Nephron (organoid): ENCODE results near the gene KCNQ5.
"Not testable (repeated sequence)": the region's sequence is repeated elsewhere in the genome, so short reads cannot be mapped to it uniquely, and the experiment has no call there.

Source experiments
- H3K27ac Mint-ChIP-seq, 3 experiments: 2 replicates each; pipeline ENCODE4 v1.8.0; 2020; ENCODE audit warnings: mixed read lengths in 3 of 3, mild to moderate bottlenecking in 2 of 3, moderate library complexity in 1 of 3
- H3K27me3 Mint-ChIP-seq: 2 replicates; pipeline ENCODE4 v1.8.0; 2021; ENCODE audit warnings: low read depth, mild to moderate bottlenecking, moderate library complexity, mixed read lengths
- H3K36me3 Mint-ChIP-seq: 2 replicates; pipeline ENCODE4 v1.8.0; 2020; ENCODE audit warnings: low read depth, mixed read lengths
- H3K4me1 Mint-ChIP-seq: 2 replicates; pipeline ENCODE4 v1.8.0; 2020; ENCODE audit warnings: mixed read lengths
- H3K4me3 Mint-ChIP-seq, 3 experiments: 2 replicates each; pipeline ENCODE4 v1.8.0; 2020; ENCODE audit warnings: mild to moderate bottlenecking in 3 of 3, mixed read lengths in 3 of 3, moderate library complexity in 2 of 3
- H3K9me3 Mint-ChIP-seq: 2 replicates; pipeline ENCODE4 v1.8.0; 2020; ENCODE audit warnings: mixed read lengths
- CTCF ChIP-seq, 3 experiments: fragments of 200-600 bp; sonication (generic); IDR thresholded peaks; one replicate each; pipeline ENCODE4 v1.5.0; 2021; ENCODE audit warnings: antibody characterized with exemption in 3 of 3; ENCODE audit not compliant: unreplicated experiment in 3 of 3

KCNQ5 gene

GRCh38 chr6:72621291-72622093 is at the start of gene KCNQ5:
KCNQ5 (plus strand) TSS chr6:72622064.
- Mint-ChIP-seq H3K27me3 (peaks cover 75% of the 10 kb centered on the region), H3K36me3 (no peaks in the 10 kb centered on the region), H3K4me3 (peak within 1 kb of the TSS; percentile 88 to 91 (median 88)), H3K9me3 (no peaks in the 10 kb centered on the region), H3K27ac (no peak within 1 kb of the TSS), H3K4me1 (peaks cover 17% of the 10 kb centered on the region)
- no peak for TF ChIP-seq CTCF (IDR thresholded peaks at IDR 0.05; ENCODE audit: unreplicated experiment in 3 of 3)

- no peak for TF ChIP-seq CTCF (IDR thresholded peaks at IDR 0.05; ENCODE audit: unreplicated experiment in 3 of 3)
- Mint-ChIP-seq H3K4me3 (no peak overlapping the region), H3K27me3 (no peaks in the 10 kb centered on the region), H3K36me3 (no peaks in the 10 kb centered on the region), H3K27ac (no peak overlapping the region), H3K4me1 (no peaks in the 10 kb centered on the region), H3K9me3 (peaks cover 7% of the 10 kb centered on the region)
Observed at GRCh38 chr6:72579865-72580264, 42.0 kb upstream of the KCNQ5 start.

- H3K4me3 Mint-ChIP-seq, result no peak overlapping the region
- peak overlapping the region in 1 of 3 experiments; percentile 2 for H3K27ac Mint-ChIP-seq
- peaks cover 7% of the 10 kb centered on the region for H3K9me3 Mint-ChIP-seq
- no peaks in the 10 kb centered on the region for H3K27me3 Mint-ChIP-seq
- no peaks in the 10 kb centered on the region for H3K4me1 Mint-ChIP-seq
- TF ChIP-seq CTCF (IDR thresholded peaks at IDR 0.05; ENCODE audit: unreplicated experiment in 3 of 3), result peak; percentile 27 to 35 (median 33)
- H3K36me3 Mint-ChIP-seq, result no peaks in the 10 kb centered on the region
Observed at GRCh38 chr6:72580281-72580940, 41.5 kb upstream of the KCNQ5 start.

GRCh38 chr6:72580950-72581349 is 40.9 kb upstream of the KCNQ5 start:
- H3K36me3 Mint-ChIP-seq, H3K9me3 Mint-ChIP-seq, H3K27ac Mint-ChIP-seq, H3K27me3 Mint-ChIP-seq, H3K4me3 Mint-ChIP-seq, H3K4me1 Mint-ChIP-seq: not testable (repeated sequence)

GRCh38 chr6:72588155-72588554 is 33.7 kb upstream of the KCNQ5 start:
- peaks cover 21% of the 10 kb centered on the region for H3K4me1 Mint-ChIP-seq
- no peaks in the 10 kb centered on the region for H3K27me3 Mint-ChIP-seq
- no peak for TF ChIP-seq CTCF (IDR thresholded peaks at IDR 0.05; ENCODE audit: unreplicated experiment in 3 of 3)
- no peaks in the 10 kb centered on the region for H3K9me3 Mint-ChIP-seq
- H3K27ac Mint-ChIP-seq, result no peak overlapping the region
- H3K4me3 Mint-ChIP-seq, result no peak overlapping the region
- no peaks in the 10 kb centered on the region for H3K36me3 Mint-ChIP-seq

GRCh38 chr6:72589096-72589495 is 32.8 kb upstream of the KCNQ5 start:
- Mint-ChIP-seq H3K4me1 (peaks cover 21% of the 10 kb centered on the region), H3K9me3 (no peaks in the 10 kb centered on the region), H3K4me3 (no peak overlapping the region), H3K27ac (peak overlapping the region; percentile 63 to 76 (median 69)), H3K27me3 (no peaks in the 10 kb centered on the region), H3K36me3 (no peaks in the 10 kb centered on the region)
- no peak for TF ChIP-seq CTCF (IDR thresholded peaks at IDR 0.05; ENCODE audit: unreplicated experiment in 3 of 3)
